Measurements from ENCODE around the gene PFN2. TPM values are rescaled to one million over a fixed set of nuclear protein-coding genes. Genes with fewer than 3 reads are reported as not detected.
"Not testable (repeated sequence)": the region's sequence is repeated elsewhere in the genome, so short reads cannot be mapped to it uniquely, and the experiment has no call there.

PFN2 gene
- total RNA-seq, 1 donor from 2014 or later: 98.0 TPM

GRCh38 chr3:149957361-149958125 is 13.2 kb downstream of the PFN2 start:
- TF ChIP-seq, protein P1, sequence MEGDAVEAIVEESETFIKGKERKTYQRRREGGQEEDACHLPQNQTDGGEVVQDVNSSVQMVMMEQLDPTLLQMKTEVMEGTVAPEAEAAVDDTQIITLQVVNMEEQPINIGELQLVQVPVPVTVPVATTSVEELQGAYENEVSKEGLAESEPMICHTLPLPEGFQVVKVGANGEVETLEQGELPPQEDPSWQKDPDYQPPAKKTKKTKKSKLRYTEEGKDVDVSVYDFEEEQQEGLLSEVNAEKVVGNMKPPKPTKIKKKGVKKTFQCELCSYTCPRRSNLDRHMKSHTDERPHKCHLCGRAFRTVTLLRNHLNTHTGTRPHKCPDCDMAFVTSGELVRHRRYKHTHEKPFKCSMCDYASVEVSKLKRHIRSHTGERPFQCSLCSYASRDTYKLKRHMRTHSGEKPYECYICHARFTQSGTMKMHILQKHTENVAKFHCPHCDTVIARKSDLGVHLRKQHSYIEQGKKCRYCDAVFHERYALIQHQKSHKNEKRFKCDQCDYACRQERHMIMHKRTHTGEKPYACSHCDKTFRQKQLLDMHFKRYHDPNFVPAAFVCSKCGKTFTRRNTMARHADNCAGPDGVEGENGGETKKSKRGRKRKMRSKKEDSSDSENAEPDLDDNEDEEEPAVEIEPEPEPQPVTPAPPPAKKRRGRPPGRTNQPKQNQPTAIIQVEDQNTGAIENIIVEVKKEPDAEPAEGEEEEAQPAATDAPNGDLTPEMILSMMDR (IDR thresholded peaks at IDR 0.05; ENCODE audit: insufficient read depth, low read length, poor library complexity, severe bottlenecking): no peak

GRCh38 chr3:149955449-149955848 is 15.2 kb downstream of the PFN2 start:
- no peak overlapping the region for H3K4me3 ChIP-seq (ENCODE audit: low read depth, low read length)
- no peak for DNase-seq (ENCODE audit: low read depth)
- TF ChIP-seq, protein P1 (IDR thresholded peaks at IDR 0.05; ENCODE audit: insufficient read depth, low read length, poor library complexity, severe bottlenecking): no peak
- no peaks in the 10 kb centered on the region for H3K36me3 ChIP-seq (ENCODE audit: control insufficient read depth, insufficient read depth, low read length)
- H3K27me3 ChIP-seq (ENCODE audit: control insufficient read depth, insufficient read depth, low read length): no peaks in the 10 kb centered on the region

More at GRCh38 chr3:149957361-149958125, 13.2 kb downstream of the PFN2 start:
- Histone ChIP-seq H3K4me3 (ENCODE audit: low read depth, low read length) (no peak overlapping the region), H3K27me3 (ENCODE audit: control insufficient read depth, insufficient read depth, low read length) (no peaks in the 10 kb centered on the region), H3K36me3 (ENCODE audit: control insufficient read depth, insufficient read depth, low read length) (no peaks in the 10 kb centered on the region)
- no peak for DNase-seq (ENCODE audit: low read depth)

GRCh38 chr3:149954812-149955211 is 15.9 kb downstream of the PFN2 start:
- no peak overlapping the region for H3K4me3 ChIP-seq (ENCODE audit: low read depth, low read length)
- no peaks in the 10 kb centered on the region for H3K27me3 ChIP-seq (ENCODE audit: control insufficient read depth, insufficient read depth, low read length)
- TF ChIP-seq, protein P1 (IDR thresholded peaks at IDR 0.05; ENCODE audit: insufficient read depth, low read length, poor library complexity, severe bottlenecking): no peak
- H3K36me3 ChIP-seq (ENCODE audit: control insufficient read depth, insufficient read depth, low read length): no peaks in the 10 kb centered on the region
- no peak for DNase-seq (ENCODE audit: low read depth)

DNA sequence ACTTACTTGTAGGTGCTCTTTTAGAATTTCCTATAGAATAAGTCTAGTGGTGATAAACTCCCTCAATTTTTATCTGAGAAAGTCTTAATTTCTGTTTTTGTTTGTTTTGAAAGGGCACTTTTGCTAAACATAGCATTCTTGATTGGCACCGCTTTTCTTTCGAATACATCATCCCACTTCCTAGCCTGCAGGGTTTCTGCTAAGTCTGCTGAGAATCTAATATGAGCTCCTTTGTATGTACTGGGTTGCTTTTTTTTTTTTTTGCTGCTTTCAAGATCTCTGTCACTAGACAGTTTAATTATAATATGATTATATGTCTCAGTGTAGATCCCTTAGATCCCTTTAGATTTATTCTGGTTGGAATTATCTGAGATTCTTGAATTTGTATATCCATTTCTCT is 21.5 kb downstream of the PFN2 start:
- H3K27me3 ChIP-seq (ENCODE audit: control insufficient read depth, insufficient read depth, low read length): no peaks in the 10 kb centered on the region
- DNase-seq (ENCODE audit: low read depth): no peak
- TF ChIP-seq, protein P1 (IDR thresholded peaks at IDR 0.05; ENCODE audit: insufficient read depth, low read length, poor library complexity, severe bottlenecking): no peak

DNA sequence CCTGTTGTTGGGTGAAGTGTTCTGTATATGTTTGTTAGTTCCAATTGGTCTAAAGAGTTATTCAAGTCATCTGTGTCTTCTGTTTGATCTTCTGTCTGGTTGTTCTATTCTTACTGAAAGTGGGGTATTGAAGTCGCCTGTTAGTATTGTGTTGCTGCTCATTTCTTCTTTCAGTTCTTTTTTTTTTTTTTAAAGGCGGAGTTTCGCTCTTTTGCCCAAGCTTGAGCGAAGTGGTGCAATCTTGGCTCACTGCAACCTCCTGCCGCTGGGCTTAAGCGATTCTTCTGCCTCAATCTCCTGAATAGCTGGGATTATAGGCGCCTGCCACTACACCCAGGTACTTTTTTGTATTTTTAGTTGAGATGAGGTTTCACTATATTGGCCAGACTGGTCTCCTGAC is 23.5 kb downstream of the PFN2 start:
- Histone ChIP-seq H3K27me3 (ENCODE audit: control insufficient read depth, insufficient read depth, low read length) (no peaks in the 10 kb centered on the region), H3K36me3 (ENCODE audit: control insufficient read depth, insufficient read depth, low read length) (no peaks in the 10 kb centered on the region), H3K4me3 (ENCODE audit: low read depth, low read length) (no peak overlapping the region)
- DNase-seq (ENCODE audit: low read depth): no peak
- TF ChIP-seq, protein P1 (IDR thresholded peaks at IDR 0.05; ENCODE audit: insufficient read depth, low read length, poor library complexity, severe bottlenecking): no peak

More for the DNA sequence above, 21.5 kb downstream of the PFN2 start:
- Histone ChIP-seq H3K36me3 (ENCODE audit: control insufficient read depth, insufficient read depth, low read length) (no peaks in the 10 kb centered on the region), H3K4me3 (ENCODE audit: low read depth, low read length) (no peak overlapping the region)

- H3K27me3 ChIP-seq (ENCODE audit: control insufficient read depth, insufficient read depth, low read length); DNase-seq (ENCODE audit: low read depth); H3K4me3 ChIP-seq (ENCODE audit: low read depth, low read length); H3K36me3 ChIP-seq (ENCODE audit: control insufficient read depth, insufficient read depth, low read length): not testable (repeated sequence)
These were observed 26.7 kb downstream of the PFN2 start for GRCh38 chr3:149943966-149944365.
